Suprapubic skin (tissue), 3 donors: ENCODE measurements around the gene HPGDS.

Experiments
- CTCF ChIP-seq, 2 donors: fragments of 200-600 bp in 1 of 2; fragments of 450-650 bp in 1 of 2; sonication (generic) in 1 of 2; IDR thresholded peaks; one replicate each; pipeline ENCODE4 v1.5.1; 2016 to 2019; ENCODE audit warnings: antibody characterized with exemption in 2 of 2, mild to moderate bottlenecking in 1 of 2, moderate library complexity in 1 of 2
- EP300 ChIP-seq: sonication (generic); formaldehyde crosslinking; IDR thresholded peaks from one replicate; pipeline ENCODE4 v1.6.1; 2017; ENCODE audit warnings: antibody characterized with exemption

GRCh38 chr4:94332983-94333590, 9.5 kb downstream of the HPGDS start:
- TF ChIP-seq CTCF (IDR thresholded peaks at IDR 0.05) (no peak), EP300 (no peak)
